GM19238 (cell line): ENCODE data around the gene KCNN2.
A peak's percentile ranks its signal among the peaks of the same experiment; 100 is the strongest.

Experiments
- DNase-seq: peaks from one replicate; pipeline ENCODE4 v3.0.0; 2011; ENCODE audit warnings: low spot score; ENCODE audit not compliant: insufficient read length

Gene KCNN2

DNA sequence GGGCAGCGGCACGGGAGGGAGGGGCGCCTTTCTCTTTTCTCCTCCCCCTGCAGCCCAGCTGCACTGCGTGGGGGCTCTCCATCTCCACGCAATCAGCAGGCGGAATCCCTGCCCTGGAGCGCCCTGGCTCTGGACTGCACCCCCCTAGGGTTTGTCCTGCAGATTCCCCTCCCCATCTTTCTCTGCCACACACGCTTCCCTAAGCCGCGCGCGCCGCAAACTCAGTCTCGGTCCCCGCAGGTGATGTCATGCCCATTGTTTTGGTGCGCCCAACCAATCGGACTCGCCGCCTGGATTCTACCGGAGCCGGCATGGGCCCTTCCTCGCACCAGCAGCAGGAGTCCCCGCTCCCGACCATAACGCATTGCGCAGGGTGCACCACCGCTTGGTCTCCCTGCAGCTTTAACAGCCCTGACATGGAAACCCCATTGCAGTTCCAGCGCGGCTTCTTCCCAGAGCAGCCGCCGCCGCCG lies at the start of gene KCNN2:
Gene KCNN2, plus strand, starts transcription at position 347 of the 473 bp plus-strand sequence. Its CDS starts 70 bp downstream, at position 417.
- peak; percentile 16 for DNase-seq

- no peak for DNase-seq
These were observed 49.2 kb upstream of the KCNN2 start for GRCh38 chr5:114312658-114313057.

GRCh38 chr5:114314061-114314460 lies 47.8 kb upstream of the KCNN2 start:
- no peak for DNase-seq

DNA sequence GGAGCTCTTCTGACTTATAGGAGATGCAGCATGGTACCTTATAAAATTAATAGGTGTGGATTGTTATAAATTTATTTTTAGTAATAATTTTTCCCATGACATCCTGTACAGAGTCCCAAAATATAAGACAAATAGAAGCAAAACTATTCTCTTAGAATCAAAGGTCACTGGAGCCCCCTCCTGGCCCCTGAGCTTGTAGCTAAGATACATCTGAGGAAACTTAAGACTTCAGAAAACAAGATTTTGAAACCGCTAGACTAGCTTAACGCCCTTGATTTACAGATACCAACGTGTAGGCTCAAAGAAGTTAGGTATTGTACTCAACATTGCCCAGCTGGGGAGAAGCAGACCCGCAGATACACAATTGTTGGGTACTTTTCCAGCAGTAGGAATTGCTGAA lies 45.7 kb upstream of the KCNN2 start:
- no peak for DNase-seq

DNA sequence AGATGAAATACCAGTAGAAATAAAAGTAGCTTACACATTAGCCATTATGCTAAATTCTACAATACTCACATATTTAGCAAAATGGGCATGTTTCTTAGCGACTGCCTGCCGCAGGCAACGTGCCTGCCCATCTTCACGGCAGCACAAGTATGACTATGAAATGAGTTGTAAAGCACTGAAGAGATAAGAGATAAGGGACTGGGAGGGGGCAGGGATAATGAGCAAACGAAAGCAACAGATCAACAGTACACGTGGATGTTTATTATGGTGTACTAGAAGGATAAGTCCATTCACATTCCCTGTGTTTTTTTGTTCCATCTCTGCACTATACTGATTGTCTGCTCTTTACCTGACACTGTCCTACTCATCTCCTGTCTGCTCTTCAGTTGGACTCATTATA lies 44.1 kb upstream of the KCNN2 start:
- no peak for DNase-seq

GRCh38 chr5:114319236-114319635 lies 42.6 kb upstream of the KCNN2 start:
- no peak for DNase-seq

GRCh38 chr5:114319821-114320220 lies 42.0 kb upstream of the KCNN2 start:
- DNase-seq, result no peak

GRCh38 chr5:114324282-114324681 lies 37.6 kb upstream of the KCNN2 start:
- DNase-seq, result no peak

DNA sequence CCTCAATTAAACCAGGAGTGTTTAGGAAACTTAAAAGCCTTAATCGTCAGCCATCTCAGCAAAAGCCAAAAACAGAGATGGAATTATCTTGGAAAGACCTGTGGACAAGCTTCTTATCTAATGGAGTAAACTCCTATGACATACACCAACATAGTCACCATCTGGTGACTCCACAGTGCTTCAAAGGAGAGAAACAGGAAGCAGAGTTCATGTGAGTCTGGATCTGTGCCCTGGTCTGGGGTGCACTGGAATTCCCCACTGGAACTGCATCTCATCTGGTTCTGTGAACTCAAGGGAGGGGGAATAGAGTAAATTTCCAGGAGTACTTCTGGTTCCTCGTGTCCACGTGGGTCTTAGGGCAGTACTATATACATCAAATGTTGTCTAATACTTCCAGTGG lies 36.3 kb upstream of the KCNN2 start:
- no peak for DNase-seq

DNA sequence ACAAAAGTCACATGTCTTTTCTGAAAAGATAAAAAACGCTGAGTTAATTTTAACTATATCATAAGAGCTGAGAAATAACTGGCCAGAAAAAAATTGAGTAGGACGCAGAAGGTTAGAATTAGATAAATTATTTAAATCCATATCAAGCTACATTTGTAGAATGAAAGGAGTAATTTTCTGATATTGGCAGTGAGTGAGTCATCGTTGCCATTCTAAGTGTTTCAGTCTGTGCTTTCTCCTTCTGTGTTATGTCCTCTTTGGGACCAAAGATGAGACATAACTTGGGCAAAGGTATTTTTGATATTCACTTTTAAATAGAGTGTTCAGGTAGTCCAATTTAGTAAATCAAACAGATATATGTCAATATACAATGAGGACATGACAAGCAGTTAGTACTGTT lies 34.4 kb upstream of the KCNN2 start:
- no peak for DNase-seq

DNA sequence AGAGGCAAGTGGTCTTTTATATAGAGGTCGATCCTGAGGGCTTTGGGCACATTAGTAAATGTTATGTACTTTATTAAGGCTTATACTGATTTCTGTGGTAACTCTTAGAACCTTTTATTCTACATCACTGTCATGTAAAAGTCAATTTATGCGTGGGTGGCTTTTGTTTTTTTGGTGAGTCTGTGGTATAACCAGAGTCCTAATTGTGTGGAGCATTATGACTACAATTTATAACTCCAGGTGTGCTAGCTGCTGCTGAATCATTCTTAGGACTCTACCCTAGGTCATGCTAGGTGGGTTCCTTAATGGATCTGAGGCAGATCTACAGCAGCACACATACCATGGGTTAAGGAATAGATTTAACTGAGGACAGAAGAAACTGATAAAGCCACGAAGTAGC lies 33.9 kb upstream of the KCNN2 start:
- no peak for DNase-seq

DNA sequence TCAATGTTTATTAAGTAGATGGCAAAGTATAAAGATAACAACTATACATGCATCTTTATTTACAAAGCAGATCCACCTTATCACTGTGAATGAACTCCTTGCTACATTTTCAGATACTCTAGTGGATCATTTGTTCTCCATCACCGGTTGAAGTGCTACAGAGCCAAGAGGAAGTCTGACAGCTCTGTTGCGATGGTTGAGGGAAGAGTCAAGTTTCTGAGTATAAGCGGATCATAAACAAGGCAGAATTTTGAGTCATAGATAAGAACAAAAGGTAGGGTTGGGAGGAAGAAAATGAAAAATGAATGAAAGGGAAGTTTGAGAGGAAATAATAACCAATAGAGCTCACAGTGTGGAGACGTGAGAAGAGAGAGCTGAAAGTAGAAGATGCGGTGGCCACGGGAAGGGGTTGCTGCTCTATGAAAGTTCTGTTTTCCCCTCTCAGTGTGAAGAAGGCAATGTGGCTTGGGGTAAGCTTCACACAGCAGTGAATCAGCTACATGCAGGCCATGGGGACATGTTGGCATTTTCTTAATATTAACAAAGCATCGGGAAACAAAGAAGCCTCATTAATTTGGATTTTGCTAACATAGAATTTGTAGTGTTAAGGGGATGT lies 30.8 kb upstream of the KCNN2 start:
- DNase-seq, result no peak

DNA sequence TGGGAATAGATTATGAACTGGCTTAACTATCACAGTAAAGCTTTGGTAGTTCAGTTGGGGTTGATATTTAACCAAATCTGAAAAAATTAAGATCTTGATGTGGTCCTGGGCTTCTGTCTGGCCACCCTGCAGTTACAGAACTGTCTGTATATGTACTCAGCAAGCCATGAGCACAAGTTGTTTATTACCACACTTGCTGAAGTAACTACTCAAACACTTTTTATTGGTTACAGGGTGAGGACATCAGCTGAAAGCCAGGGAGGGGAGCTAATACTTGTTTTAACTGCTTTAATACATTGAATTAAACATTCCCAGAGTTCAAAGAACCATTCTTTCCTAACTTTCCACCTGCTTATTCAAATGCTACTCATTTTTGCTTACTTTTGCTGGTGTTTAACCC lies 29.4 kb upstream of the KCNN2 start:
- DNase-seq, result no peak

- no peak for DNase-seq
These were observed 28.9 kb upstream of the KCNN2 start for GRCh38 chr5:114332925-114333324.

- no peak for DNase-seq
These were observed 26.5 kb upstream of the KCNN2 start for GRCh38 chr5:114335391-114335790.

DNA sequence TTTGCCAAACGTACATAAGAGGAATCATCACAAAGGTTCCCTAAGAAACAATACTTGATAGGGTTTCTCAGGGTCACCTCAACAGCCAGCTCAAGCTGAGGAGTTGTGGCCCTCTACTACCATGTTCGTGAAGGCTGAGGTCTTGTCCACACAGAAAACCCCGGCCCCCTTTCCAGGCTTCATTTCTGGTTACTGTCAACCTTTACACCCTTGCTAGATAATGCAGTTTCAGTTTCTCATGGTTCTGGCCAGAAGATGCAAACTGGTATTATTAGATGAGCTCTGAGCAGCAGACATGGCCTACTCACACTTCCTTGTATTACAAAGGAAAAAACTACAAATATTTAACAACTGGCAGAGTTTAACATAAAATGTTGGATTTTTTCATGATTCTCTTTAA lies 22.8 kb upstream of the KCNN2 start:
- no peak for DNase-seq

- DNase-seq, result no peak
These were observed 15.7 kb upstream of the KCNN2 start for GRCh38 chr5:114346181-114346580.

- DNase-seq, result no peak
These were observed 6.6 kb upstream of the KCNN2 start for GRCh38 chr5:114355086-114355830.

- DNase-seq, result no peak
These were observed 3.5 kb upstream of the KCNN2 start for GRCh38 chr5:114358329-114358728.

DNA sequence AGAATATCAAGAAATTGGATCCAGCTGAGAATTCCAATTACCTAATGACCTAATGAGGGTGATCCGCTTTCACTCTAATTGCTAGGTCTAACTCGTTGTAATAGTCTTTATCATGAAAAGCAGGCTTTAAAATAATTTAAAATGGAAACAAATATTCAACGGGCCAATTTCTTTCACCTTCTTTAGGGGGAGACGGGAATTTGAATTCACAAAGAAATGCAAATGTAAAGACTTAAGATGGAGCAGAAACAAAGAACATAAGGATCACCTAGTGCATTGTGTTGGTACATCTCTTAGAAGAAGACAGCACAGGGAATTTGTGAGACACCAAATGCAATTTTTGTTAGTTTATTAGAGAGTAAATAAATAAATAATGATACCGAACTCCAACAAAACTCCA lies 1.5 kb upstream of the KCNN2 start:
- DNase-seq, result no peak

- peak; percentile 27 for DNase-seq
These were observed 800 bp upstream of the KCNN2 start for GRCh38 chr5:114360816-114361723.
